DOHH2 (cell line): ENCODE results near the gene CASP7.

Source experiments
- H3F3A ChIP-seq: fragments of 200-600 bp; sonication (generic), shearing (Covaris generic); 2 replicates; pipeline ENCODE4 v1.6.0; 2016; ENCODE audit warnings: antibody characterized with exemption, mild to moderate bottlenecking; ENCODE audit not compliant: control insufficient read depth, insufficient read depth
- H3K27ac ChIP-seq: fragments of 200-600 bp; sonication (generic); 2 replicates; pipeline ENCODE4 v1.5.1; 2014; ENCODE audit warnings: low read depth, mild to moderate bottlenecking, low read length, moderate library complexity
- H3K27me3 ChIP-seq: fragments of 200-600 bp; sonication (generic); 2 replicates; pipeline ENCODE4 v1.6.1; 2014; ENCODE audit warnings: mild to moderate bottlenecking, low read length, mixed read lengths; ENCODE audit not compliant: control insufficient read depth
- H3K36me3 ChIP-seq: fragments of 200-600 bp; sonication (generic); 2 replicates; pipeline ENCODE4 v1.6.1; 2014; ENCODE audit warnings: mild to moderate bottlenecking, low read length, moderate library complexity, mixed read lengths; ENCODE audit not compliant: control insufficient read depth
- H3K4me1 ChIP-seq: fragments of 200-600 bp; sonication (generic); 2 replicates; pipeline ENCODE4 v1.6.1; 2014; ENCODE audit warnings: mild to moderate bottlenecking, low read length, mixed read lengths; ENCODE audit not compliant: control insufficient read depth
- H3K4me2 ChIP-seq: fragments of 200-600 bp; sonication (generic); 2 replicates; pipeline ENCODE4 v1.6.0; 2014; ENCODE audit warnings: mild to moderate bottlenecking, low read length, moderate library complexity
- H3K4me3 ChIP-seq: fragments of 200-600 bp; sonication (generic); 2 replicates; pipeline ENCODE4 v1.5.1; 2014; ENCODE audit warnings: mild to moderate bottlenecking, low read length, mixed read lengths
- H3K79me2 ChIP-seq: fragments of 200-600 bp; sonication (generic); 2 replicates; pipeline ENCODE4 v1.6.1; 2014; ENCODE audit warnings: mild to moderate bottlenecking, low read length, mixed read lengths; ENCODE audit not compliant: control insufficient read depth
- H3K9me2 ChIP-seq: fragments of 200-600 bp; sonication (generic); replicated peaks from 2 replicates; pipeline ENCODE4 v1.6.1; 2014; ENCODE audit warnings: mild to moderate bottlenecking, low read length, mixed read lengths; ENCODE audit not compliant: control insufficient read depth
- H3K9me3 ChIP-seq: fragments of 200-600 bp; sonication (generic); 2 replicates; pipeline ENCODE4 v1.6.1; 2014; ENCODE audit warnings: antibody characterized with exemption, low read length, mixed read lengths; ENCODE audit not compliant: control insufficient read depth, insufficient read depth
- H4K20me1 ChIP-seq: fragments of 200-600 bp; sonication (generic); 2 replicates; pipeline ENCODE4 v1.6.0; 2014; ENCODE audit warnings: low read depth, mild to moderate bottlenecking, antibody characterized with exemption, low read length, moderate library complexity; ENCODE audit not compliant: control insufficient read depth, insufficient read depth
- CTCF ChIP-seq: fragments of 200-600 bp; sonication (generic); IDR thresholded peaks from one replicate; pipeline ENCODE4 v1.5.1; 2014; ENCODE audit warnings: antibody characterized with exemption, mild to moderate bottlenecking, low read depth, low read length; ENCODE audit not compliant: poor library complexity, severe bottlenecking
- EZH2phosphoT487 ChIP-seq: fragments of 200-600 bp; sonication (generic); IDR thresholded peaks from 2 replicates; pipeline ENCODE4 v1.6.1; 2017; ENCODE audit warnings: borderline replicate concordance, mild to moderate bottlenecking, antibody characterized with exemption, low read length, moderate library complexity, mixed read lengths

The CASP7 gene

GRCh38 chr10:113661332-113661731 lies 18.4 kb upstream of the CASP7 start:
- no peak overlapping the region for H3K27ac ChIP-seq
- no peaks in the 10 kb centered on the region for H4K20me1 ChIP-seq
- no peaks in the 10 kb centered on the region for H3K79me2 ChIP-seq
- no peaks in the 10 kb centered on the region for H3K27me3 ChIP-seq
- H3K9me2 ChIP-seq: no peaks in the 10 kb centered on the region
- TF ChIP-seq CTCF (no peak), EZH2phosphoT487 (no peak)
- no peaks in the 10 kb centered on the region for H3K36me3 ChIP-seq
- no peak overlapping the region for H3K4me2 ChIP-seq
- H3F3A ChIP-seq: no peaks in the 10 kb centered on the region
- no peak overlapping the region for H3K4me3 ChIP-seq
- no peaks in the 10 kb centered on the region for H3K9me3 ChIP-seq
- H3K4me1 ChIP-seq: no peaks in the 10 kb centered on the region

- H4K20me1 ChIP-seq: no peaks in the 10 kb centered on the region
- no peaks in the 10 kb centered on the region for H3K9me2 ChIP-seq
- no peaks in the 10 kb centered on the region for H3F3A ChIP-seq
- H3K27ac ChIP-seq: no peak overlapping the region
- no peaks in the 10 kb centered on the region for H3K36me3 ChIP-seq
- no peaks in the 10 kb centered on the region for H3K9me3 ChIP-seq
- no peaks in the 10 kb centered on the region for H3K4me1 ChIP-seq
- H3K4me2 ChIP-seq: no peak overlapping the region
- no peaks in the 10 kb centered on the region for H3K27me3 ChIP-seq
- no peak for TF ChIP-seq EZH2phosphoT487
- no peak for TF ChIP-seq CTCF
- no peaks in the 10 kb centered on the region for H3K79me2 ChIP-seq
- H3K4me3 ChIP-seq: no peak overlapping the region
Measured at GRCh38 chr10:113663142-113663541, 16.6 kb upstream of the CASP7 start.

- TF ChIP-seq CTCF (no peak), EZH2phosphoT487 (no peak)
- Histone ChIP-seq H3K36me3 (no peaks in the 10 kb centered on the region), H3K9me3 (no peaks in the 10 kb centered on the region), H3K27me3 (no peaks in the 10 kb centered on the region), H3F3A (no peaks in the 10 kb centered on the region), H3K27ac (no peak within 1 kb of the TSS), H3K4me3 (no peak within 1 kb of the TSS), H3K9me2 (no peaks in the 10 kb centered on the region), H3K79me2 (no peaks in the 10 kb centered on the region), H3K4me1 (no peaks in the 10 kb centered on the region), H3K4me2 (no peak within 1 kb of the TSS), H4K20me1 (no peaks in the 10 kb centered on the region)
Measured at GRCh38 chr10:113663908-113664307, 15.8 kb upstream of the CASP7 start, which contains the start of gene NRAP. NRAP (minus strand) TSS chr10:113664041; CDS start chr10:113663882, 159 bp downstream.

- Histone ChIP-seq H3K27ac (no peak overlapping the region), H3K27me3 (no peaks in the 10 kb centered on the region), H3K4me2 (no peak overlapping the region), H4K20me1 (no peaks in the 10 kb centered on the region), H3K4me3 (no peak overlapping the region), H3K79me2 (no peaks in the 10 kb centered on the region), H3K9me2 (no peaks in the 10 kb centered on the region), H3K9me3 (no peaks in the 10 kb centered on the region), H3F3A (no peaks in the 10 kb centered on the region), H3K4me1 (no peaks in the 10 kb centered on the region), H3K36me3 (no peaks in the 10 kb centered on the region)
- TF ChIP-seq CTCF (no peak), EZH2phosphoT487 (no peak)
Measured at GRCh38 chr10:113665352-113665751, 14.4 kb upstream of the CASP7 start.
